Thyroid gland (tissue), 4 donors: ENCODE results near the gene IL17D.

ENCODE experiments used
- CTCF ChIP-seq, 6 experiments: fragments of 200-600 bp in 3 of 6; fragments of 450-650 bp in 3 of 6; sonication (generic) in 3 of 6; IDR thresholded peaks; one replicate each; pipeline ENCODE4 v1.5.1; 2016 to 2019; ENCODE audit warnings: antibody characterized with exemption in 6 of 6, mild to moderate bottlenecking in 2 of 6, inconsistent platforms in 1 of 6, moderate library complexity in 1 of 6
- POLR2A ChIP-seq, 2 donors: fragments of 450-650 bp; IDR thresholded peaks; one replicate each; pipeline ENCODE4 v1.6.1; 2017; ENCODE audit warnings: antibody characterized with exemption in 2 of 2, mild to moderate bottlenecking in 2 of 2, moderate library complexity in 1 of 2

GRCh38 chr13:20719783-20720182 lies 16.3 kb downstream of the IL17D start:
- TF ChIP-seq CTCF (IDR thresholded peaks at IDR 0.05) (no peak), POLR2A (IDR thresholded peaks at IDR 0.05) (no peak)
